COLO829 (cell line): ENCODE measurements around the gene ANKRD33B.

Source experiments
- DNase-seq: peaks from one replicate; pipeline ENCODE4 v3.0.0; 2012; ENCODE audit warnings: low spot score

ANKRD33B gene

DNA sequence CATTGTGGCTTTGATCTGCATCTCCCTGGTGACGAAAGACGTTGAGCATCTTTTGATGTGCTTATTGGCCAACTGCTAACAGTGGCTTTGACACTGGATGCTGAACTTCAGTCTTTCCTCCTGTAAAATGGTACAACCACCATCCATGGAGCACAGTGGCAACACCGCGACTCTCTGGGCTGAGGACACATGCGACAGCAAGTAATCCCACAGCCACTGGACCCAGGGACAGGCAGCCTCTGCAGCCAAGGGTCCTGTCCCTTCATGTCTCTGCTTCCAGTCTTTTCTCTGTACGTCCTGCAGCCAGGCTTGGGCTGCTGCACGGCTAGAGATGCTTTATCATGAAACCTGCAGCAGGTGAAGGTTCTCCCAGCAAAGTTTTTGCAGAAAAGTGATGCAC, 113.7 kb downstream of the ANKRD33B start:
- no peak for DNase-seq

DNA sequence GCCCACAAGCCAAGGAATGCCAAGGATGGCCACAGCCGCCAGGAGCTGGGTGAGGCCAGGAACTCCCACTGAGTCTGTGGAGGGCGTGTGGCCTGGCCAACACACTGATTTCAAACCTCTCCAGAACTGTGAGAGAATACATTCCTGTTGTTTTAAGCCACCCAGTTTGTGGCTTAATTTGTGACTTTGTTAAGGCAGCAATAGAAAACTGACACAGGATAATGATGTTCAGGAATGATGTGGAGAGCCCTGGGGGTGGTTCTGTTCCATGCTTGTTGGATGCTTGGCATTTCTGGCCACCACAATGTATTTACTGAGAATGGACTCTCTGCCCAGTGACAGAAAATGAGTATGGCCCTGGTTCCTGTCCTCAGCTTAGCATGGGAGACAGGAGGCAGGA, 114.4 kb downstream of the ANKRD33B start:
- no peak for DNase-seq

DNA sequence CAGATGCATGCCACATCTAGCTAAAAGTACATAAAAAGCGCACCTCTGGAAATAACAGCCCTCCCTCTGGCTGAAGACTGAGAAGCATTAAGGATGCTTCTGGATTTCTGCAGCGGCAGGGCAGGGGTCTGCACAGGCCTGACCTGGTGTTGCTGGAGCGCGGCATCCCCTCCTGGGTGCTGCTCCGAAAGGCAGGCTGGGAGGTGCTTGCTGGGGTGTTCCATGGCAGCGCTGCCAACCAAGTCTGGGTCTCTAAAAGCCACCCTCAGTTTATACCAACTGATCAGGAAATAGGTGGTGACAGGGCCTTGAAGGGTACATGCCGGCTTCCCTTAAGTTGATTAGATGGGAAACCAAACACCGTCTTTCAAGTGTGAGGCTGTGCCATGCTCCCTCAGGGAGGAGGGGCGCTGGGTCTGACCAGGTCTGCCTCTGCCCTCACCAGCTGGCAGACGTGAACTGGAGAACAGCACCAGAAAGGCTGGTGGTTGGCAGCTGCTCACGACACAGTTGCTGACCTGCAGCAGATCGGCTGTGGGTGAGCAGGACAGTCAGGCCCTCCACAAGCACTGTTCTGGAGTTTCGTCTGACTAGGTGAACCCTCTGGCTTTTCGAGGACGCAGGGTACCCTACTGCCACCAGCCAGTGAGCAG, 115.6 kb downstream of the ANKRD33B start:
- DNase-seq, result no peak

DNA sequence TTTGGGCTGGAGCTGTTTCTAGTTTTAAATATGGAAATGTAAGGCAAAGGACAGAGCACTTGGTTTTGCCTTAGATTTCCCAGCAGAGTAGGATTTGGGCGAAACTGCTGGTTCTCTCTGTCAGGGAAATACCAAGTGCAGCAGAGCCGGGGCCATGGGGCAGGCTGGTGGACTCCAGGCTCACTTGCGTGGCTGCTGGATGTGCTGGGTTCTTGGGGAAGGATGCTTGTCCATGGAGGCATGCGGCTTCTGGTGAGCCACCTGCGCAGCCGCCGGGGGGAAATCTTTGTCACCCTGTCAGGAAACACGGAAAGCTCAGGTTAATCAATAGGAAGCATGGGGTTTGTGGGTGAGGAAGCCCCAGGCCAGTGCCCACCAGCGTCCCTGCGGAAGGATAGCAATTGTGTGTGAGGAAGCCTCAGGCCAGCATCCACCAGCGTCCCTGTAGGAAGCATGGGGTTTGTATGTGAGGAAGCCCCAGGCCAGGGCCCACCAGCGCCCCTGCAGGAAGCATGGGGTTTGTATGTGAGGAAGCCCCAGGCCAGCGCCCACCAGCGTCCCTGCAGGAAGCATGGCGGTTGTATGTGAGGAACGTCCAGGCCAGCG, 117.1 kb downstream of the ANKRD33B start:
- DNase-seq, result no peak

DNA sequence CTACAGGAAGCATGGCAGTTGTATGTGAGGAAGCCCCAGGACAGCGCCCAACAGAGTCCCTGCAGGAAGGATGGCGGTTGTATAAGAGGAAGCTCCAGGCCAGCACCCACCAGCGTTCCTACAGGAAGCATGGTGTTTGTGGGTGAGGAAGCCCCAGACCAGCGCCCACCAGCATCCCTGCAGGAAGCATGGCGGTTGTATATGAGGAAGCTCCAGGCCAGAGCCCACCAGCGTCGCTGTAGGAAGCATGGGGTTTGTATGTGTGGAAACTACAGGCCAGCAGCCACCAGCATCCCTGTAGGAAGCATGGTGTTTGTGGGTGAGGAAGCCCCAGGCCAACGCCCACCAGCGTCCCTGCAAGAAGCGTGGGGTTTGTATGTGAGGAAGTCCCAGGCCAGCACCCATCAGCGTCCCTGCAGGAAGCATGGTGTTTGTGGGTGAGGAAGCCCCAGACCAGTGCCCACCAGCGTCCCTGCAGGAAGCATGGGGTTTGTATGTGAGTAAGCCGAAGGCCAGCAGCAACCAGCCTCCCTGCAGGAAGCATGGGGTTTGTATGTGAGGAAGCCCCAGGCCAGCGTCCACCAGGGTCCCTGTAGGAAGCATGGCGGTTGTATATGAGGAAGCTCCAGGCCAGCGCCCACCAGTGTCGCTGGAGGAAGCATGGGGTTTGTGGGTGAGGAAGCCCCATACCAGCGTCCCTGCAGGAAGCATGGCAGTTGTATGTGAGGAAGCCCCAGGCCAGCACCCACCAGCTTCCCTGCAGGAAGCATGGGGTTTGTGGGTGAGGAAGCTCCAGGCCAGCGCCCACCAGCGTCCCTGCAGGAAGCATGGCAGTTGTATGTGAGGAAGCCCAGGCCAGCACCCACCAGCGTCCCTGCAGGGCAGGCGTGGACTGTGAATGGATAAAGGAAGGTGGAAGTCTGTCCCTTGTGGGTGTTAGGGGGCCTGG, 118.1 kb downstream of the ANKRD33B start:
- no peak for DNase-seq

DNA sequence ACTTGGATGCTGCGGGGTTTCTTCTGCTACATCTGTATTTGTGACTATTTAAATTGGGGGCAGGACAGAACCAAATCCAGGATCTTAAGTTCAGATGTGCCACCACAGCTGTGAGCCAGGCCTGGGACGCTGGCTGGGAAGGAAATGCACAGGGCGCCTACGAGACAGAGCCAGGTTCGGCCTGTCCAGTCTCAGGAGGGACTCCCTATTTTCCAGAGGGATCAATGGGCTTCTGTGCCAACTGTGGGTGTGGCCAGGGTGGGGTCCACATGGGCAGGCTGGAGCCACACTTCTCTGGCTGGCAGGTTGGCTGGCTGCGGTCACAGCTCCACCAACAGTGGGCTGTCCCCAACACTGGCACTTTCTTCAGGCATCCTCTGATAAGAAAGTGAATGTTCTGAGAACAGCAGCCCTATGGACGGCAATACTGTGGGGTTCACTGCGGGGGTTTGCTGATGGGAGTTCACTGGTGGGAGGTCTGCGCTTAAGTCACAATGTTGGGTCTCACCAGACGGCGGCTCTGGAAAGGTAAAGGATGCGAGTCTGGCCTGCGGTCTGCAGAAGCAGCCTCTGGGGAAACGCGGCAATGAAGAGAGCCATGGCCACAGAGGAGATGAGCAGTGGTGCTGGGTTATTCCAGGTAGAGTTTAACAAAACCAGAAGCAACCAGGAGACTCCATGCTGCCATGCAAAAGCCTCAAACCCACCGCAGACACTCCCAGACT, 119.1 kb downstream of the ANKRD33B start:
- no peak for DNase-seq

DNA sequence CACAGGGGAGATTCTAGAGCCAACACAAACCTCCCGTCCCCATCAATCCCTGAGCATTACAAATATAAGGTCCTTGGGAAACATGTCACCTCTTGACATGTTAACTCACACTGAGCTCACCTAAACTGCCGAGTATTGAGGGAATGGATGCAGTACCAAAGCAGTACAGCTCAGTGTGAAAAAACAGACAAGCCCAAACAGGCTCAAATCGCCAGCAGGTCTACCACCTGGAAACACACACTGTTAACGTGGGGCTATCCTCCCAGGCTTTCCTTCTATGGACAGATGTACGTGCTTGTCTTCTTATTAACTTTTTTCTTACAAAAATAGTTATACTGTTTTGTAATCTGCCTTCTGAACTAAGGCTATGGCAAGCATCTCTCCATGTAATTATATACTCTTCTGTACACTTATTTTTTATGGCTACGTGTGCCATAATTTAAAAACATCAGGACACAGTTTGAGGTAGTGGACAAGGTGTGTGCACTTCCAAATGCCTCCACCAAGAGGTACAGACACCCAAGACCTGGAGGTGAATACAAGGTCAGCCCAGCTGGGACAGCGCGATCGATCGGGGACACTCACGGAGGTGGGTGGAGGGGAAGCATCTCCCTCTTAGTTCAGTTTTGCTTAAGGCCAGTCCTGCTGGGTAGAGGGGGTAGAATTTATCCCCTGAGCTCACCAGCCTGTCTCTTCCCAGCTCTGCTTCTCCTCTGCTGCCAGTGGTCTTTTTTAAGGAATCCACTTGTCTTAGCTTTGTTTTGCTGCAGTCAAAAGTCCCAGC, 120.6 kb downstream of the ANKRD33B start:
- no peak for DNase-seq

DNA sequence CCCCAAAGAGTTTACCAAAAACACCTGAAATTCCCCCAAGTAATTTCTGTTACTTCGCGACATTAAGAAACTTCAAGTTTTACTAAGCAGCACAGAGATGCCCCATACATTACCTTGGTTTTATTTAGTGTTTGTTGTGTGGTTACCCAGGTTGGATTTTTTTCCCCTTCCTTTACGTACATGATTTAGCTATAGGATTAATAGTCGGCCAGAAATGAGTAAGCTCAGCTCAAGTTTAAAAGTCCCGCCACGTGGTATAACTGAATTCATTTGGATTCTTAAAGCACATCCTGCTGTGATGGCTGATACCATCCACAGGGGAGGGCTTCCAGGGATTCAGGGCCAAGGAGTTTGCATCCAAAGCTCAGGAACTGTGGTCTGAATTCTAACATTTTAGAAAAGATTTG, 121.2 kb downstream of the ANKRD33B start:
- DNase-seq, result no peak

DNA sequence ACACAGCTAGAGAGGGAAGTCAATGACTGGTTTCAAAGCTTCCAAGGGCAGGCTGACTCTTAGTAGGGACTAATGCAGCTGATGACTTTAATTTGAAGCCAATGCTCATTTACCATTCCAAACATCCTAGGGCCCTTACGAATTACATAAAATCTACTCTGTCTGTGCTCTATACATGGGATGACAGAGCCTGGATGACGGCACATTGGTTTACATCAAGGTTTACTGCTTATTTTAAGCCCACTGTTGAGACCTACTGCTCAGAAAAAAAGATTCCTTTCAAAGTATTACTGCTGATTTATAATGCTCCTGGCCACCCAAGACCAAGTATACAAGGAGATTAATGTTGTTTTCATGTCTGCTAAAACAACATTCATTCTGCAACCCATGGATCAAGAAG, 123.0 kb downstream of the ANKRD33B start:
- no peak for DNase-seq

DNA sequence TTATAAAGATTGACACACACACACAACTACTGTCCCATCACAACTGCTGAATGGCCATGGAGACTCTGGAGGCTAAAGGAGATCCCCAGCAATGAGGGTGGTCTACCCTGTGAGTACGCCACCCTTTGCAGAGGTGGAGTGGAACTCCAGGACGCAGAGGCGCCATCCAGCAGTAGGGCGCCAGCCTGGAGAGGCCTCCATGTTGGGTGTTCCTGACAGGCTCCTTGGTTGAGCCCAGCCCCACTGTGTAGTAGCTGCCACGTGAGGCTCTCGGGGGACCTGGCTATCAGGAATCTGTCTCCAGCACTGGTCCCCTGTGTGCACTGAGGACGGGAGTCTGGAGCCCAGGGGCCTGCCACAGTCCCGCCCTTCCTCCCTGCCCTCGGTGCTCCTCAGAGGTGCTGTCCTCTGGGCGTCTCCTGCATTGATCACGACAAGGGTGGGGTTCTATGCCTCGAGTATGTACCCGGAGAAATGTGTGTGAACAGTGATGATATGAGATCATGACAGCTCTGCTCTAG, 124.8 kb downstream of the ANKRD33B start:
- DNase-seq, result no peak

DNA sequence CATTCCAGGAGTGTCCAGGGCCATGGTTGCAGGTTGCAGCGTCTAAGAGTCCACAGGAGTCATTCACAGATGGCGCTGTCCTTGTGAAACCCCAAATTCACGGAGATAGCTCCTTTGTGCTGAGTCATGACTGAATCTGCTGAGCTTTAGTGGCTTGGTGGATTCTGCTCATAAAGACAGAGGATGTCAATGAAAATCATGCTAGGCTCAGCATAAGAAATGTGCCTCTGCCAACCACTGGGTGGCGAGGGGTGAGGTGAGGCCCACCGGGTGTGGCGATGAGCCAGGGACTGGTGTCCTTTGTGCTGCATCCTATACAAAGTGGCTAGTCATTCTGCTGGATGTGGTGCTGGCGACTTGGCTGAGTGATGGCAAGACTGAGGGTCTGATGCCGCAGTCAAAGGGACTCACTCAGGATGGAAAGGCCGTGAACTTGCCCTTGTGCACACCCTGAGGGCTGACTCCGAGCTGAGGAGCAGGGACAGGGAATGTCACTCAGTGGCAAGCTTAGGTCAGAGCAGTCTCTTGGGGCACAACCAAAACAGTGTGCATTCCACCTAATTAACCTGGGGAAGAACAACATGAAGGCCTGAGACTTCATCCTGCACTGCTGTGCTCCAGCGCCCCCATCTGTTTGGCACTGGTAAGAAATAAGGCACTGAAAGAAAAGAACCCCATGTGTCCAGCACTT, 125.7 kb downstream of the ANKRD33B start:
- peak; percentile 19 for DNase-seq

DNA sequence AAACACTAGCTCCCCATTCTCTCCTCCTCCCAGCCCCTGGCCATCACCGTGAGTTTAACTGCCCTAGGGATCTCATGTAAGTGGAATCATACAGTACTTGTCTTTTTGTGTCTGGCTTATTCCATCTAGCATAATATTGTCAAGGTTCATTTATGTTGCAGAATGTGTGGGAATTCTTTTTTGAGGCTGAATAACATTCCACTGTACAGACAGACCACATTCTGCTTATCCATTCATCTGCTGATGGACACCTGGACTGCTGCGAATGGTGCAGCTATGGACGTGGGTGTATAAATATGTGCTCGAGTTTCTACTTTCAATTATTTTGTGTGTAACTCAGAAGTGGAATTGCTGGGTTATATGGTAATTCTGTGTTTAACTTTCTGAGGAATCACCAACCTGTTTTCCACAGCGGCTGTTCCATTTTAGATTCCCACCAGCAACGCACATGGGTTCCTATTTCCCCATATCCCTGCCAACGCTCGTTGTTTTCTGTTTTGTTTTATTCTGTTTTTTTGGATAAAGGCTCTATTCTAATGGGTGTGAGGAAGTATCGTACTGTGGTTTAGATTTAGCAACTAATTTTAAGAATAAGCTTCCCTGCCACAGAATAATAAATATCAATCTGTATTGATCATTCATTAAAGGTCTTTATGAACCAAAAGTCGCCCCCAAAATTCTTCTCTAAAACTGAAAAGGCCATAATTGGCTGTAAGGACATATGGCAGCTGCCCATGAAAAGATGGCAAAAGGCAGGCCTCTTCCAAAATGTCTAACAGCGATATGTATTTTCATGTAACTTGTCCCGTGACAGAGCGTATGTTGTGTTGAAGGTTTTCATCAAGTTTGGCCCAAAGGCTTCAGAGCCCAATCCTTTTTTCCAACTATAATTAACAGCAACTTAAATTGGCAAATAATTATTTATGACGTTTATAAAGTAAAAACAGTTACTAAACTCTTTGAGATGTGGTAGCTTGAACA, 126.9 kb downstream of the ANKRD33B start:
- no peak for DNase-seq

DNA sequence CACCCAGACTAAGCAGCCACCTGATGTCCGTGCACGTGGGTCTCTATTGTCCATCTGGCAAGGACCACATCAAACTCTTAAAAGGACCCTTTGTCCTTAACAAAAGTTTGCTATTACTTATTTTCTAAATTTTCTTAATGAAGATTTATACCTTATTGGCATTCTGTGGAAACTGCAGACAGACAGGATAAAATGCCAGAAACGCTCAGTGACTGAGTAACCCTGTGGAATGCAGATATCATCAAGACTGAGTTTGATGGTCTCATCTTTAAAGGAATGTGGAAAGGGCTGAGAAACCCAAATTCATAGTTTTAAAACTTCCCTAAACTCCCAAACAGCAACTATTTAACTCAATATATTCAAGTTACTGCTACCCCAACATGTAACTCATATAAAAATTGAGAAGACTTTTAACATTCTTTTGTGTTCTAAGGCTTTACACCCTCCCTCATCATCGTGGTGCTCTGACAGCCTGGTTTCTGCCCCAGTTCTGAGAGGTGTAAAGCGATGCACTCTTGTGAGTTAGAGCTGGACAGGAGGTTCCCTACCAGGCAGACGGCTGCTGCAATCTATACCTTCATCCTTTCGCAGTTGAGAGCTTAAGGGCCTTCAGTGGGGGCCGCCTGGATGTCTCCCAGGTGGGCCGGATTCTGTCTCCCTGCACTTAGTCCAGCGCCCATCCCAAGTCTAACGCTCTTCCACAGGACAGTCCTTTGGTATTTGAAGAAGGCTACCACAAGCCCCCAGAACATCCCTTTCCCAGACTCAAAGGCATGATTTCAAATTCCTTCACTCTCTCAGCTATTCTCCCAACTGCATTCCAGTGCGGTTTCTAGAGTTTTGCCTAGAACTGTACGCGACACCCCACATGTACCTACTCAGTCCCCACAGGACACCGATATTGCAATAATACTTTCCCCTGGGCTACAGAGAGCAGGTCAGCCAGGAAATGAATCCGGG, 128.2 kb downstream of the ANKRD33B start:
- no peak for DNase-seq

DNA sequence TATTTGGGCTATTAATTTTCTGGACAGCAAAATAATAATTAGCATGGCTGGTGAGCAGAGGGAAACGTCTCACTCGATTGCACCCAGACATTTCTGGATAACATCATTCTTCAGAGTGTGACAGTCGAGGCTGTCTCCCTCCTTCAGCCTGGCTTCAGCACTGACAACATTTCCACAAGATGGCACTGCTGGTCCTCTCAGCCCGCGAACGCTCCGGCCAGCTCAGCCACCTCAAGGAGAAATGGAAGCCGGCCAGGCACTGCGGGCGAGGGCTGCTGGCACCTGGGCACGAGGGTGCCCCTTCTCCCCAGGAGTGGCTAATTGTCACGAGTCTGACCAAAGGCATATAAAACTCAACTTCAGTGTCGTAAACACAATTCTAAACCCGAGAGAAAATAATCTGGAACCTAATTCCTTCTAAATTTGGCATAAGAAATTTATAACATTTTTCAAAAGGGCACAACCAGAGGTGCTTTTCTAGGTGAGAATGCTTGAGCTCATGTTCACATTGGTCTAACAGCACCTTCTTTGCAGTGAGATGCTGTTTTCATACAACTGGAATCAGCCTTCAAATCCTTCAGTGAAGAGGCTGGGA, 131.3 kb downstream of the ANKRD33B start:
- DNase-seq, result peak; percentile 59

DNA sequence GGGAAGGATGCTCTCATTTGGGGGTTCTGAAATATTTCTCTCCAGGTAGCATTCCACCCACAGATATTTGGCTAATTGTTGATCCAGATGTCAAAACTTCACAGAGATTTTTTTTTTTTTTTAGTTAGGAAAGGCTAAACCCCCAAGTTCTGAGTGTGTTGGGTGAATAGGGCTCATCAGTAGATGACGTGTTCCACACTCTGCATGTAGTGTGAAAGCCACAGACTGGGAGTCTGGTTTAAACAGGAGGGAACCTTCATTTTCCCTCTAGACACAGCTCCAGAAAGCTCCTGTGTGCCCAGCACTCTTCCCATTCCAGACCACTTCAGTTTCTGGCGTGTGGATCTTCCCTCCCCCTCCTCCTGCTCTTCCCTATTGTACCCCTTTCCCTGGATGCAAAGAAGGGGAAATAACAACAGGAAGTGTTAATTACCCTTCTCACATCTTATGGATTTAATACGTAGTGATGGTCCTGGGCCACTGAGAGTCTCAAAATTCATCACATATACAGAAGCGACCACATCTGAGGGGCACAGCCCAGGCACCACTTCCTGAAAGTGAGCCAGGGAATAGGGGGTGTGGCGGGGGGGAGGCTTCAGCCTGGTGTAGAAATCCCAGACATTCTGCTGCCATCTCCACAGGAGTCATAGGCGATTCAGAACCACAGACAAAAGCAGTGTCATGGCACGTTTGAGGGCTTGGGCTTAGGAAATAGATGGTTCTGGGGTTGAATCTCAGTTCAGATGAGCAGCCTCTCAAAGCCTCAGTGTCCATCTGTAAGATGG, 132.1 kb downstream of the ANKRD33B start:
- no peak for DNase-seq

DNA sequence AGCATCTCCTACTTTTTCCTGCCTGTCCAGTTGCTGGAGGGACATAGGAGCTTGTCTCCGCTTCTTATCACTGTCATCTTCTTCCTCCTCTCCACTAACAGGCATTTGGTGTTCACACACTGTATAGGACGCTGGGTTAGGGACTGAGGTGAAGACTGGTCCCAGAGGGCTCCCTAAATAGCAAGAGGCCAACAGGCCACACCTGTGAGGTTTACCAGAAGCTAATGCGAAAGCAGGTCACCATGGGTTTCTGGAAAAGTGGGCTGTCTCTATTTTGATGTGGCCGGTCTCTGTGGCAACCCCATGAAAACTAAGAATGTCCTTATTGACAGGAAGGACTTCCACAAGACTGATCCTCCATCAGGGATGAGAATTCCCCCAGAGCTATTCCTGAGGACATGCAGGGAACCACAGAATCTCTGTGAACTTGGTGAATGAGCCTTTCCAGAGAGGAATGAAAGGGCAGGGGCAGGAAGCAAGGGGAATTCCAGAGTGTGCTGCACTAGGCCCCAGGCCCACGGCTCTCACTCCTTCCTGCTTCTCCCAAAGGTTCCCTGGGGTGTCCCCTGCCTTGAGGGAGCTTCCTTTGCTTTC, 135.5 kb downstream of the ANKRD33B start:
- no peak for DNase-seq

DNA sequence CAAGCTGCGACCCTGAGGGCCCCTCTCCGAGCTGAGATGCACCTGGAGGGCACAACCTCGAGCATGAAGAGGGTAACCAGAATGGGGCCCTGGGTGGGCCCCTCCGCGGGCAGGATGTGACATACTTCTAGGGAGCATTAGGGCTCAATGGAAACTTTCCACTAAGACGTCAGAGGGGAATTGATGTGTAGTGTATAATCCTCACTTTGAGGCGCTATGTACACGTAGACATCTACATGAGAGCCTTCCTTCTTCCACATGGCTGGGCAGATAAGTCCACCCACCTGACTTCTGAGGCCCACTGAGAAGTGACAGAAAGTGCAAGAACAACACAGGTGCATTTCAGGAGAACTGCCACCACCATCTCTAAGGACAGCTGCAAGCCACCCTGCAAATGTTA, 136.1 kb downstream of the ANKRD33B start:
- DNase-seq, result no peak
